Lung (tissue), 12 donors: Measurements from ENCODE around the gene ATP11A. TPM values are rescaled to one million over a fixed set of nuclear protein-coding genes. Genes with fewer than 3 reads are reported as not detected.

Experiments used
- ATAC-seq: fragments of 200-7000 bp; cut with Tn5 transposase; one replicate; pipeline ENCODE4 v1.9.1; 2020; ENCODE audit warnings: moderate number of reproducible peaks; ENCODE audit not compliant: insufficient read depth, low FRiP score
- DNase-seq, 3 donors: peaks; one replicate each; pipeline ENCODE4 v3.0.0-alpha.2; 2013 to 2017
- H3K27ac ChIP-seq, 2 donors: one replicate each; pipeline ENCODE4 v1.5.1; 2013; ENCODE audit warnings: mild to moderate bottlenecking in 2 of 2, moderate library complexity in 2 of 2, control low read depth in 1 of 2, inconsistent platforms in 1 of 2, low read depth in 1 of 2, low read length in 1 of 2
- H3K27me3 ChIP-seq, 3 donors: one replicate each; pipeline ENCODE4 v1.5.1; 2013; ENCODE audit warnings: low read length in 2 of 3; ENCODE audit not compliant: control insufficient read depth in 3 of 3, insufficient read depth in 3 of 3
- H3K36me3 ChIP-seq, 4 donors: one replicate each; pipeline ENCODE4 v1.5.1; 2013; ENCODE audit warnings: low read length in 4 of 4, mild to moderate bottlenecking in 1 of 4, moderate library complexity in 1 of 4; ENCODE audit not compliant: control insufficient read depth in 4 of 4, insufficient read depth in 4 of 4
- H3K4me1 ChIP-seq, 5 donors: one replicate each; pipeline ENCODE4 v1.5.1; 2013; ENCODE audit warnings: low read length in 5 of 5, mild to moderate bottlenecking in 2 of 5, moderate library complexity in 1 of 5; ENCODE audit not compliant: control insufficient read depth in 5 of 5, insufficient read depth in 5 of 5
- H3K4me3 ChIP-seq: one replicate; pipeline ENCODE4 v1.5.1; 2013; ENCODE audit warnings: mild to moderate bottlenecking, control low read depth, moderate library complexity
- H3K9ac ChIP-seq, 2 donors: one replicate each; pipeline ENCODE4 v1.5.1; 2013; ENCODE audit warnings: low read length in 2 of 2, control low read depth in 1 of 2; ENCODE audit not compliant: insufficient read depth in 1 of 2
- H3K9me3 ChIP-seq, 4 donors: one replicate each; pipeline ENCODE4 v1.5.1; 2013; ENCODE audit warnings: low read length in 3 of 4, mild to moderate bottlenecking in 1 of 4, moderate library complexity in 1 of 4; ENCODE audit not compliant: control insufficient read depth in 4 of 4, insufficient read depth in 3 of 4
- WGBS, 2 donors: extraction: QIAGEN DNeasy Blood & Tissue Kit; methylation state at CpG; one replicate each; pipeline ENCODE4 v1.1.7; 2013; 5-methylcytosine and 5-hydroxymethylcytosine counted together
- polyA plus RNA-seq, 2 donors: library from polyadenylated mRNA; stranded (reverse); fragments of 200-250 nt; gene quantifications; one replicate each; pipeline ENCODE4 v1.2.1, GENCODE V29; 2013
- total RNA-seq, 2 donors: library from RNA; depleted of rRNA in 1 of 2; stranded (reverse); fragments of >200 nt in 1 of 2; gene quantifications; one replicate each; pipeline ENCODE4 v1.2.1, GENCODE V29; 2014 to 2021
- TF ChIP-seq, protein P1 (sequence below): IDR thresholded peaks from 2 replicates; pipeline ENCODE4 v1.5.1; 2012; ENCODE audit warnings: mild to moderate bottlenecking; ENCODE audit errors: control extremely low read depth, extremely low read depth
- donor health status: control.
- donor health status: control.
- donor health status: Bipolar disorder and iron deficiency.
- donor health status: healthy.
- donor health status: DM: yes; HTN: yes; CAD: no.

ATP11A gene
- total and polyA plus RNA-seq, 4 donors: 46.3 to 317 (median 162) TPM

DNA sequence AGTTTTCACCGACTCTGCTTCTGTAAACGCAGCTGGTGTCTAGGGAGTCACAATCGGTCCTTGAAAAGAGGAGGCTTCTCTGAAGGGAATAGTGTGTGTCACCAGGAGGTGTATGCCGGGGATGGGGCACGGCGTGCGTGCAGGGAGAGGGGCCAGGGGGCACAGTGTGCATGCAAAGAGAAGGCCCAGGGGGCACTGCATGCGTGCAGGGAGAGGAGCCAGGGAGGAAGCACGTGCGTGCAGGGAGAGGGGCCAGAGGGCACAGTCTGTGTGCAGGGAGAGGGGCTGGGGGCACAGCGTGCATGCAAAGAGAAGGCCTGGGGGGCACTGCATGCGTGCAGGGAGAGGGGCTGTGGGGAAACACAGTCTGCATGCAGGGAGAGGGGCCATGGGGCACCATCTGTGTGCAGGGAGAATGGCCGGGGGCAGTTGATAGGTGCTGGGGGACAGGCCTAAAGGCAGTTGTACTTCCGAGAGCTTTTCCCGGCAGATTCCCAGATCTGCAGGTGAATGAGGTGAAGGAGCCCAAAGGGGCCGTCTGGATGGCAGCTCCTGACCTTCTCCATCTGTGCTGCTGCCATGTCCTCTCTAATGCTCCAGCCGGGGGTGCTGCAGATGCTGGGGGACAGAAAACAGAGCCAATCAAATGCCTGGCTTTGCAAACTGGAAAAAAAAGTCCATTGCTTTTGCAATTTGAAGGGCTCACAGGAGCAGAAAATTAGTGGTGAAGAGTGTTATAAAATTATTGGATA, 36.4 kb downstream of the ATP11A start:
- H3K9me3 ChIP-seq: no peaks in the 10 kb centered on the region
- no peaks in the 10 kb centered on the region for H3K27me3 ChIP-seq
- ATAC-seq (no peak), DNase-seq (no peak)
- WGBS, 2 donors: 49 to 65% methylated on average over 17 of the region's 17 CpGs
- no peak overlapping the region for H3K9ac ChIP-seq
- H3K4me3 ChIP-seq: no peak overlapping the region
- TF ChIP-seq, protein P1, sequence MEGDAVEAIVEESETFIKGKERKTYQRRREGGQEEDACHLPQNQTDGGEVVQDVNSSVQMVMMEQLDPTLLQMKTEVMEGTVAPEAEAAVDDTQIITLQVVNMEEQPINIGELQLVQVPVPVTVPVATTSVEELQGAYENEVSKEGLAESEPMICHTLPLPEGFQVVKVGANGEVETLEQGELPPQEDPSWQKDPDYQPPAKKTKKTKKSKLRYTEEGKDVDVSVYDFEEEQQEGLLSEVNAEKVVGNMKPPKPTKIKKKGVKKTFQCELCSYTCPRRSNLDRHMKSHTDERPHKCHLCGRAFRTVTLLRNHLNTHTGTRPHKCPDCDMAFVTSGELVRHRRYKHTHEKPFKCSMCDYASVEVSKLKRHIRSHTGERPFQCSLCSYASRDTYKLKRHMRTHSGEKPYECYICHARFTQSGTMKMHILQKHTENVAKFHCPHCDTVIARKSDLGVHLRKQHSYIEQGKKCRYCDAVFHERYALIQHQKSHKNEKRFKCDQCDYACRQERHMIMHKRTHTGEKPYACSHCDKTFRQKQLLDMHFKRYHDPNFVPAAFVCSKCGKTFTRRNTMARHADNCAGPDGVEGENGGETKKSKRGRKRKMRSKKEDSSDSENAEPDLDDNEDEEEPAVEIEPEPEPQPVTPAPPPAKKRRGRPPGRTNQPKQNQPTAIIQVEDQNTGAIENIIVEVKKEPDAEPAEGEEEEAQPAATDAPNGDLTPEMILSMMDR: no peak
- H3K36me3 ChIP-seq: peaks cover 0 to 8% (median 0%) of the 10 kb centered on the region in 4 donors
- peak overlapping the region; percentile 57 to 85 for H3K27ac ChIP-seq
- H3K4me1 ChIP-seq: peaks cover 6 to 44% (median 29%) of the 10 kb centered on the region in 5 donors

DNA sequence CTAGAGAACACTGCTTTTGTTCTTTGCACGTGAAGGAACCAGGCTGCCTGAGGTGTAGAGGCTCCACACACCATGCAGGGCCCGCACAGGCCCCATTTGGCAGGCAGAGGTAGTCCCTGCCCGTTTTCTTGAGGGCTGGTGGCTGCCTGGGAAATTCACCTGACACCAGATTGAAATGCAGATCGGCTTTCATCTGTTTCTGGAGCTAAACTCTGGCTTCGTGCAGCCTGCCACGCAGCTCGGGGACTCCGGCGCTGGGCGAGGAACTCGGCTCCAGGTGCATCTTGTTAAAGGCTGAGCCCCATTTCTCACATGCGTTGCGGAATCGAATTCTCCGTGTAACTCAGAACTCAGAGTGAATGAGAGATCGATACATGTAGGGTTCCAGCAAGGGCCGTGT, 37.7 kb downstream of the ATP11A start:
- H3K9ac ChIP-seq: no peak overlapping the region
- no peak for ATAC-seq
- H3K4me3 ChIP-seq: no peak overlapping the region
- no peaks in the 10 kb centered on the region for H3K27me3 ChIP-seq
- WGBS, 2 donors: 81 to 91% methylated on average over 17 of the region's 17 CpGs
- peak overlapping the region; percentile 13 to 83 for H3K27ac ChIP-seq
- TF ChIP-seq, protein P1: no peak
- no peak for DNase-seq
- peaks cover 4 to 33% (median 20%) of the 10 kb centered on the region in 5 donors for H3K4me1 ChIP-seq
- H3K9me3 ChIP-seq: no peaks in the 10 kb centered on the region
- peaks cover 0 to 8% (median 0%) of the 10 kb centered on the region in 4 donors for H3K36me3 ChIP-seq

DNA sequence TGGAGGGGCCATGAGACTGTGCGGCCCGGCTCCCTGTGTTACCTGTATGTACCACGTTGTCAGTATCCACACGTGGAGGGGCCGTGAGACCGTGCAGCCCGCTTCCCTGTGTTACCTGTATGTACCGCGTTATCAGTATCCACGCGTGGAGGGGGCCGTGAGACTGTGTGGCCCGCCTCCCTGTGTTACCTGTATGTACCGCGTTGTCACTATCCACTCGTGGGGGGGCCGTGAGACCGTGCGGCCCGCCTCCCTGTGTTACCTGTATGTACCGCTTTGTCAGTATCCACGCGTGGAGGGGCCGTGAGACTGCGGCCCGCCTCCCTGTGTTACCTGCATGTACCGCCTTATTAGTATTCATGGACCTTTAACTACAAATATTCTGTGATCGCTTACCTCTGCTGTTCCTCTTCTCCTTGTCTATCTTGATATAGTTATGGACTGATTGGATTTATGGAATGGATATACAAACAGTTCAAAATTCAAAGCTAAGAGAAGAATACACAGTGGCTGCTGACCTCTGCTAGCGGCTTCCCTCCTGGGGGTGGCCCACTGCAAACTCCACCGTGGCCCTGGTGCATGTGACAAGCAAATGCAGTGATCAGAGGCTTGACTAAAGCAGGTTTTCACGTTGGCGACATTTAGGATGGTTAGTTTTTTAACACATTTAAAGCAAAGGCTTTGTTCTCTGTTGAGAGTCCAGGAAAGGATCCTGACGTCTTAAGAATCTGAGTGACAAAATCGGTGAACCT, 38.7 kb downstream of the ATP11A start:
- 91 to 94% methylated on average over 34 of the region's 34 CpGs for WGBS, 2 donors
- ATAC-seq: no peak
- H3K4me1 ChIP-seq: peaks cover 0 to 28% (median 20%) of the 10 kb centered on the region in 5 donors
- peak overlapping the region in 1 of 2 donors; percentile 83 for H3K27ac ChIP-seq
- H3K4me3 ChIP-seq: no peak overlapping the region
- DNase-seq: no peak
- no peaks in the 10 kb centered on the region for H3K9me3 ChIP-seq
- H3K27me3 ChIP-seq: no peaks in the 10 kb centered on the region
- H3K36me3 ChIP-seq: peaks cover 0 to 8% (median 0%) of the 10 kb centered on the region in 4 donors
- TF ChIP-seq, protein P1: no peak
- no peak overlapping the region for H3K9ac ChIP-seq
